C4-2B (cell line): ENCODE data around the gene ROPN1B.
A peak's percentile ranks its signal among the peaks of the same experiment; 100 is the strongest.
"Not testable (repeated sequence)": the region's sequence is repeated elsewhere in the genome, so short reads cannot be mapped to it uniquely, and the experiment has no call there.

ENCODE experiments used
- ZFX ChIP-seq: fragments of 450-650 bp; IDR thresholded peaks from 2 replicates; pipeline ENCODE4 v1.6.1; 2017
- TF ChIP-seq, protein P1 (sequence below): fragments of 450-650 bp; conservative IDR thresholded peaks from 2 replicates; pipeline ENCODE4 v1.5.1; 2017; ENCODE audit warnings: mild to moderate bottlenecking

DNA sequence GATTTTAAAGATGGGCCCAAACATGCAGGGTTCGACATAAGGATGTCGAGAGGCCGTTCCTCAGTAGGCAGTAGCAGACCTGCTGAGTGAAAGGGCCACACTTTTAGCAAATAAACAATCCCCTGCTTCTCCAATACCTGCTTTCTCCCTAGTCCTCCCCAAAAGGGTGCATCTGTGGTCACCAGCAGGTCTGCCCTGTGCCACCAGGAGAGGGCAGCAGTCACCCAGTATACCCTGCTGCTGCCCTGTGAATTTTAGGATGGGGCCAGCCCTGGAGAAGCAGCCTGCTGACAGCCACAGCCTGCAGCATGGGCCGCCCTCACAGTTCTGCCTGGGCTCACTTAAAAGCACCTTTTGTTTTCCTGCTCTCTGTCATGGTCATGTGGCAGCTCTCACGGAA is 47.3 kb upstream of the ROPN1B start:
- TF ChIP-seq, protein P1, sequence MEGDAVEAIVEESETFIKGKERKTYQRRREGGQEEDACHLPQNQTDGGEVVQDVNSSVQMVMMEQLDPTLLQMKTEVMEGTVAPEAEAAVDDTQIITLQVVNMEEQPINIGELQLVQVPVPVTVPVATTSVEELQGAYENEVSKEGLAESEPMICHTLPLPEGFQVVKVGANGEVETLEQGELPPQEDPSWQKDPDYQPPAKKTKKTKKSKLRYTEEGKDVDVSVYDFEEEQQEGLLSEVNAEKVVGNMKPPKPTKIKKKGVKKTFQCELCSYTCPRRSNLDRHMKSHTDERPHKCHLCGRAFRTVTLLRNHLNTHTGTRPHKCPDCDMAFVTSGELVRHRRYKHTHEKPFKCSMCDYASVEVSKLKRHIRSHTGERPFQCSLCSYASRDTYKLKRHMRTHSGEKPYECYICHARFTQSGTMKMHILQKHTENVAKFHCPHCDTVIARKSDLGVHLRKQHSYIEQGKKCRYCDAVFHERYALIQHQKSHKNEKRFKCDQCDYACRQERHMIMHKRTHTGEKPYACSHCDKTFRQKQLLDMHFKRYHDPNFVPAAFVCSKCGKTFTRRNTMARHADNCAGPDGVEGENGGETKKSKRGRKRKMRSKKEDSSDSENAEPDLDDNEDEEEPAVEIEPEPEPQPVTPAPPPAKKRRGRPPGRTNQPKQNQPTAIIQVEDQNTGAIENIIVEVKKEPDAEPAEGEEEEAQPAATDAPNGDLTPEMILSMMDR = peak; percentile 75
- not testable (repeated sequence) for TF ChIP-seq ZFX
